ENCODE results near the gene SYNE2.

Gene SYNE2

DNA sequence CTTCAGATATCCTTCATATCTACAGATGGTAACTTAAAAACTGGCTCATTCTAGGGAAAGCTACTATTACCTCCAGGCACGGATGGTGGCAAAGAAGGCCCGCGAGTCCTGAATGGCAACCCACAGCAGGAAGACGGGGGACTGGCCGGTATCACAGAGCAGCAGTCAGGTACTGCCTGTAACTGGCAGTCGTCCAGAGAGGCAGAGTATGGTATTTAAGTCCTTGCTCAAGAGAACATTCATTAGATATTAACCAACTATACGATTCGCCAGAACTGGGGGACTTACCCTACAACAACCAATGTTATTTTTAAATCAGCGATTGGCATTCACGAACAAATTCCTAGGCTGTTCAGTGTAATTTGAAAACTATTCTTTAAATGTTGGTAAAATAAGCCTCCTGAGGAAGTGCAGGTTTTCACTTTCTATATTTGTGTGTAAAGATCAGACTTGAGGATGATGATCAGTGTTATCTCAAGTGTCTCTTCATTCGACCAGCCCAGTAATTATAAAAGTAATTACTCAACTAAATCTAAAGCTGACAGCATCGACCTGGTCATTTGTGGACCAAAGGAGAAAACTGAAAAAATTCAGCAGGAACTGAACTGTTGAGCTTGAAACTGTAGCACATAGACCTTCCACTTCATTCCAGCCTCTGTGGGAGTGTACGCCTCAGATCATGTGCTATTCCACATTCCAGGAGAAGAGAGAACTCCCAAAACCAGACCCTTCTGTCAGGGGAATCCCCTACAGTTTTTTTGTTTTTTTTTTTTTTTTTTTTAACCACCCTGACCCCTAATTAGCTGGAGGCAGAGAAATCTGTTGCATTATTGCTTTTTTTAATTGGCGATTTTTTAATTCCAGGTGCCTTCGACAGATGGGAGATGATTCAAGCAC lies 365.8 kb downstream of the SYNE2 start:
- no peak for DNase-seq (ENCODE audit: low read depth)

DNA sequence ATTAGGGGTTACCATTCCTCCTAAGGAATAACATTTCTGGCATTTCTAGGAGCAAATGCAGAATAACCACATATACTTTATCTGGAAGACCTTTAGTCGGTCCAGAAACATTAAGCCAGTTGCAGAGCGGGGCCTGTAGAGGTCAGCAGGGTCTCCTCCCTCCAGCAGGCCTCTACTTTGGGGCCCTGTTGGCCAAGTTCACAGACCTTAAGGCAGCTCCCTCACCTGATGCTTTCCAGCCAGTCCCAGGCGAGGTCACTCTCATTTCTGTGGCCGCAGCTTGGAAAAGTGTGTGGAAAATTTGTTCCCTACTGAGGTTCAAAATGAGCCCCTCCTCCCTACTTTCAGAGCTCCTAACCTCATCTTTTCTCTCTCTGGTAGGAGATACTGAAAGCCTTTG lies 367.3 kb downstream of the SYNE2 start:
- no peak for DNase-seq (ENCODE audit: low read depth)

DNA sequence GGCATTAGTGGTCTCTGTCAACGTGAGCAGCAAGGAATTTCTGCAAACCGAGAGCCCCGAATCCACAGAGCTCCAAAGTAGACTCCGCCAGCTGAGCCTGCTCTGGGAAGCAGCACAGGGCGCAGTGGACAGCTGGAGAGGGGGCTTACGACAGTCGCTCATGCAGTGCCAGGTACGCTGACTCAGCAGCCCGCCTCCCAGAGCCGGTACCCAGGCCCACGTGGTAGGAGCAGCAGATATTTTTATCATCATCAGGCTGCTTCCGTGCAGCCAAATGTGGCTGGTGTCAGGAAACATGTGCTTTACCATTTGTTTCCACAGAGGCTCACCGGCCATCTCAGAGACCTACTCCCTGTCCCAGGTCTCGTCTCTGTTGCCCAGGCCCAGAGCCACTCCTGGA lies 367.7 kb downstream of the SYNE2 start:
- DNase-seq (ENCODE audit: low read depth): no peak

DNA sequence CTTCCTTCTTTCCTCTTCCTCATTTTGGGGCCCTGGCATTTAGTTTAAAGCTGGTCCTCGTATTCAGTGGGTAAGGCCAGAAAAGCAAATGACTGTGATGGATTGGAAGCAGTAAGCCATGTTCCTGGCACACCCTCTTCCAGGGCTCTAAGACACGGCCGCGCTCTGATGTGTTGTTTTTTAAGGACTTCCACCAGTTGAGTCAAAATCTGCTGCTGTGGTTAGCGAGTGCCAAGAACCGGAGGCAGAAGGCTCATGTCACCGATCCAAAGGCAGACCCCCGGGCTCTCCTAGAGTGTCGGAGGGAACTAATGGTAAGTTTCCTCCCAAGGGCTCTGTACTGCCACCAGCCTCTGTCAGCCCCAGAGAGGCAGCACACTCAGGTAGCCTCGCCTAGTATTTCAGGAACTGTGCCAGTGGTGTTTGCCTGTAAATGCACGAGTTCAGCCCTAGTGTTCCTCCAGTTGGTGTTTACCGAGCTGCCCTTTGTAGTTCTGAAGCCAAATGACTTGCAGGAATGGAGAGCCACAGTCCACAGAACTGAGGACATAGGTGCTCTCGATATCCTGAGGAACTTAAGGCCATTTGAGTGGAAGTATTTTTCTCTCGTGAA lies 368.7 kb downstream of the SYNE2 start:
- DNase-seq (ENCODE audit: low read depth): no peak

DNA sequence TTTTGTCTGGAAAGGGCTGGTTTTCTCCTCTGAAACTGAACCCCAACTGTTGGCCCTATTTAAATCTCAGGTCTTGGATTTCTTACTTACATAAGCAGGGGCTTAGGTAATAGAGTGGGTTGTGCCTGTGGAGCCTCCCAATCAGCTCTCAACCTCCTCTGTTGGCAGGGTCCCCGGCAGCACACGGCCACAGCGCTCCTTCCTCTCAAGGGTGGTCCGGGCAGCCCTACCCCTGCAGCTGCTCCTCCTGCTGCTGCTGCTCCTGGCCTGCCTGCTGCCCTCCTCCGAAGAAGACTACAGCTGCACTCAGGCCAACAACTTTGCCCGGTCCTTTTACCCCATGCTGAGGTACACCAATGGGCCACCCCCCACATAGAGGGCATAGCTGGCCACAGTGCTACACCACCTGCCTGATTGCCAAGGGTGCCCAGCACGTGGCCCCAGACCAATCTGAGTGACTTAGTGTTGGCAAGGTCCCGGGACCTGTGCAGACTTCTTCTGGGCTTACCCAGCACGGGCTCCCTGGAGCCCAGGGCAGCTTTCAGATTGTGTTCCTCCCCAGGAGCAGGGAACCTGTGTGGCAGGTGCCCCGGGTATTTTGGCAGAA lies 372.4 kb downstream of the SYNE2 start:
- DNase-seq (ENCODE audit: low read depth): no peak

DNA sequence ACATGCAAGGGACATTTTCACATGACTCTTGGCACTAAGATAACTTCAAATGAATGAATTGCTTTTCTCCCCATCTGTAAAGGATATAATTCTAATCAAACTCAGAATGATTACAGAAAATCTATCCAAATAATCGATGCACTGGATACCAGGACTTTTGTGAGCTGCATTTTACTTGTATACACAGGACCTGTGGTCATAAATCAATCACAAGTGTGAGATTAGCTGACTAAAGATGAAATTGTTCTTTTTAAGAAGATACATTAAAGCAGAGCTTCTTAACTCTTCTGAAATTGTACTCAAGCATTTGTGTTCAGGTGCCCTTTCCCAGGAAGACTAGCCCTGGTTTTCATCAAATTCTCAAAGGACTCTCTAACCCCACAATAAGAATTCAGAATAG lies 375.1 kb downstream of the SYNE2 start:
- DNase-seq (ENCODE audit: low read depth): no peak

DNA sequence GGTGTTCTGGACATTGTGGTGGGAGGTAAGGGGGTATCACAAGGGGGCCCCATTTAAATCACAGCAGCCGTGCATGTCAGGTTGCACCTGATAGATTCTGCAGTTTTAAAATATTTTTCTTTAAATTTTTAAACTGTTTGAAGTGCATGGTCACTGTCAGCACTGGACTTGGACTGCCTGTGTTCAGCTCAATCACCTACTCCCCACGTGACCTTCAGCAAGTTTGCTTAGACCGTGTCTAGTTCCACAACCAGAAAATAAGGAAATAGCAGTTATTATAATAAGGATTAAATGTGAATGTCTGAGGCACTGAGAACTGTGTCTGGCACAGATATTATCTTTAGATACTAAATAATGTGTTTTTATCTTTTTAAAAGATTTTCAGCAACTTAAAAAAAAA lies 376.7 kb downstream of the SYNE2 start:
- no peak for DNase-seq (ENCODE audit: low read depth)

DNA sequence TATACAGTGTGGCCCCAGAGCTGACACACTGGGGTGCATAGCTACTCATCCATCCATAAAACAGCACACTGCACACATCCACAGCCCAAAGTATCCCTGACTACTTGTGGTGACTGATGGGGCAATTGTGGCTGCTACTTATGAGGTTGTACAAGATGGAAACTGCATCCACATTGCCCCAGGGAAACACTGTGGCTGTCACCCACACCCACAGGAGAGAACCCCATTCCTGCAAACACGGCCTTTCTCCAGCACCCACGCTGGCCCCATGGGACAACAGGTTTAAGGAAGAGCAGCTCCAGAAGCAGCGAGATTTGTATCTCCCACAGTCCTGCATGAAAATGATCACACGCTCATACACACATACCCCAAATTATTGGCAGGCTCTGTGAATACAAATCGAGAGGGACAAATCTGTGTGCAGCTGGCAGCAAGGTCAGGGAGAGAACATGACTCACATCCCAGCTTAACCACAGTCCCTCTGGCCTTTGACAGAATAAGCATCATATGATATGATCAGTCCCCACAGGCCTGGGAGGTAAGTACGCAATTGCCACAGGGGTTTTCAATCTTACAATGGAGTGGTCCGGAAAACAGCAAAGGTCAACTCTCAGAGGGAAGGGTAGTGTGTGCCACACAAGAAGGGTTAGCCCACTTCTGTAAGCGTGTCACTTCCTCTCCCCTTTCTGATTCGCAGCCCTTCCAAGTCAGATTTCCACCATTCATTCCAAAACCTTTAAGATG lies 379.5 kb downstream of the SYNE2 start:
- DNase-seq (ENCODE audit: low read depth): no peak

DNA sequence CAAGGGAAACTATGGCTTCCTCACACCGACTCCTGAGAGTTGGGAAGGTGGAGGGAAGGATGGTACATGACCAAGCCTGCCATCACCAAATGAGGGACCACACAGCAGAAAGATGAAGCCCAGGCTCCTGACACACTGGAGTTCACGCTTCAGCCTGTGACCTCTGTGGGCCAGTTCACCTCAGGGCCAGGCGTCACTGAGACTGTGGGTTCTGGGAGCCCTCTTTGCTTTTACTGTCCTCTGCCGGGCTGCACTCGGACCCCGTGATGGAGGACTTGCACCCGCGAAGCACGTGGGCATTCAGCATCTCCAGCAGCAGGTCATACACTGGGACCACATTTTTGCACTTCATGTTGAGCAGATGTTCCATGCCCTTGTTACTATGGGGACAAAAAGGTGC lies 380.1 kb downstream of the SYNE2 start:
- DNase-seq (ENCODE audit: low read depth): no peak

DNA sequence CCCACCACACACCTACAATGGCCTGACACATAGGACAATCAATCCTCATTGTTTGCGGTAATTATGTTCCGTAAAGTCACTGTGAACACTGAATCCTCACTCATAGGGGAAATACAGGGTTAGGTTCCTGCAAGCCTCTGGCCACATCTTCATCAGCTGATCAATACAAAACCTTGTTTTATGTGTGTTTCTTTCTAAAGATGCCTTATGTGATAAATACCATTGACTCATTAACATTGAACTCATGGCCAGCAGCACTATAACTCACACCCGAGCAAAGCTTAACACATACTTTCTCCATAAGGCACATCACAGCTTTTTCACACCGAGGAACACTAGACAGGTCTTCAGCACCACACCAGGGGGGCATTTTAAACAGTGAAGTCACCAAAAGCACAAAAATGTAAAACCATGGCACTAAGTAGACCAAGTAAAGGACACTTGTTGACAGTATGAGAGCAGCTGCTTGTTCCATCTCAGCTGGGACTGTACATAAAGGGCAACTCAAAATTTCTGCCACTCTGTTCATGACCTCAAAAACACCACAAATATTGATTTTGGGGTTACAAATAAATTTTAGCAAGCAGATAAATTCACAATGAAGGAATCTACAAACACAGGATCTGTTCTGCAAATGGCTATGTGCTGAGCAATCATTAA lies 380.9 kb downstream of the SYNE2 start:
- DNase-seq (ENCODE audit: low read depth): no peak

DNA sequence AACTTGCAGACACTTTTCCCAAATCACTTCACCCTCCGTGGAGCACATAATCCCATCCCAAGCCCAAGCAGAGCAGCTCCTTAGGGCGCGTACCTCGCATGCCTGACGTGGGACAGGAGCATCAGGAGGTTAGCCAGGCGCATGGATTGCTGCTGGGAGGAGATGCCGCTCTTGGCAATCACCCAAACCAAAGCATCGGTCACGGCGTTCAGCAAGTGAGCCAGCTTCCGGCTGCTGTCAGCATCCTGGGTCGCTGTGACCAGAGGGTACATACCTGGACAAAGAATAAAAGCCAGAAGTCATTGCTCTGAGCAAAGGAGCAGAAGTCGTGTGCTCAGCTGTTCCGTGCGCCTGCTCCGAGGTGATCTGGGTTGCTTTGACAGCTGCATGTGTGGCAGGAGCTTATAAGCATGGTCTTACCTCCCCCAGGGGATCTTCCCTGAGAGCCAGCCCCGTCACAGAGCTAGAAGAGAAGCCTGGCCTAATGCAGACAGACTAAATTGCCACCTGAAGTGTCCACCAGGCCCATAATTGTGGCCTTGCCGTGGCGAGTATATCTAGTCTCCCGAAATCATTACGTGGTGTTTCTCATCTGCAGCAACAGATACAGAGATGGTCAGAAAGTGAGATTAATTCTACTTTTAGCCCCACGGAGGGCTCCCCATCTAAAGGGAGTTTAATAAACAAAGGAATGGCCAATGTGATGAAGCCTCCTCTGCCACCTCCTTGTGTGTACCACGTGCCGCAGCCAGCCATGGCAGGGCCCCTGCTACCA lies 382.3 kb downstream of the SYNE2 start:
- no peak for DNase-seq (ENCODE audit: low read depth)

DNA sequence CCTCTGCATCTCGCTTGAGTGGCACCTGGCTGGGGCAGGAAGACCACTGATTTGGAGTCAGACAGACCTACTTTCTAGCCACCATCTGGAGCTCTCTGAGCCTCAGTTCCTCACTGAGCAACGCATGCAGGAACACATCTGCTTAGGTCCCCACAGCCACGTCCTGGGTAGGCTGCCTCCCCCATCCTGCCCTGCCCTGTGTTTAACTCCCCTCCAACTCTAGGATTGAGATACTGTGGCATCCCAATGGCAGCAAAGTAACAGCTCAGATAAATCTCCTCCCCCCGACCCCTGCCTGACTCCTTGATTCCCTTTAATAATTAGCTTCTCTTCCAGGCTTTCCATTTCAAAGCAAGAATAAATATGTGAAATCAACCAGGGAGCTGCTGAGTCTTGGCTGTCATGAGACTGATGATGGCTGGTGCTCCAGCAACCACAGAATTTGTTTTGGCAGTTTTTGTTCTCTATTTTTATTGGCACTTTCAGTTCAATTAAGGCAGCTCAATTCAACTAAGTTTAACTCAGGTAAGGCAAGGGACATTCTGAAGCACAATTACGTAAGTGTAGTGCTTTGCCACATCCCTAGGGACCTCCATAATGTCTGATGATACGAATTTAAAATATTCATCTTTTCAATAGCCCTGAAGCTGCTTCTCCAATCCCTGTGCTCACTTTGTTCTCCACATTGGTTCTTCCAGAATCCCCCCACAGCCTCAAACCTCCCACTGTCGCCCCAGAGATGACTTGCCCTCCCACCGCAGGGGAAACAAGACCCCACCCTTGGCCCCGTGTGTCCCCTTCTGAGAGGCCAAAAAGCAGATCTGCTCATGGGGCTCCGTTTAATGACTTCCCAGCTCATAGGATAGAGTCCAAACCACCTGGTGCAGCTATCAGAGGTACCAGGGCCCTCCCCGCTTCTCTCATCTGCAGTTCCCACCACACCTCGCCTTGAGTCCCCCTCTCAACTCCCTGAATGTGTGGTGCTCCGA lies 383.1 kb downstream of the SYNE2 start:
- DNase-seq (ENCODE audit: low read depth): no peak

DNA sequence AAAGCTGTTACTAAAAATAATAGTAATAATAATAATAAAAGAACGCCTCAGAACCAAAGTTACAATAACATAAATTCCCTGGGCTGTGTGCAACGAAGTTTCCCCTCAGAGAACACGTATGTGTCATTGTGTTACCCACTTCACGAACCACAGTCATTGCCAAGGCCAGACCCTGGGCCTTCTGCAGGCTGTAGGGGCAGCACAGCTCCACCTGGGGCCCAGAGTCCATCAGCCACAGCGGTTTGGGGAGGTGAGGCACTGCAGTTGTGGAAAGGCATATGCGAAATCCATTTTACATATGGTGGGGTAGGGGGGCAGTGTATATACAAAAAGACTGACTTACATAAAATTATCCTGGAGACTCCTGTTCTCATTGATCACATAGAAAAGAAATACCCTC lies 385.2 kb downstream of the SYNE2 start:
- no peak for DNase-seq (ENCODE audit: low read depth)

DNA sequence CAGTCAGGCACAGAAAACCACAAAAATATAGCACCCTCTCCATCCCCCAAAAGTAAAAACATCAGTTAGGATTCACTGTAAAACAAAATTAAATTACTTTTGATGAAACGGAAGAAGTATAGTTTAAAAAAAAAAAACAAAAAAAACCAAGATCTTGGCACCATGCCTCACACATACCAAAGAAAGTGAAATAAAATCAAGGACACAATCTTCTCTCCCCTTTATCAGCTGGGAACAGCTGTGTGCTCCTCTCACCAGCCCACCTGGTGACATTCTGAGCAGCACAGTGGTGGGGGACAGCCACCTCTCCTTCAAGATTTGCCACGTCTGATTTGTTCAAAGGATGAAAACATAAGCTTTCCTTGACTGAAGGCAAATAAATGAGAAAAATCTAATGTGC lies 385.8 kb downstream of the SYNE2 start:
- no peak for DNase-seq (ENCODE audit: low read depth)

DNA sequence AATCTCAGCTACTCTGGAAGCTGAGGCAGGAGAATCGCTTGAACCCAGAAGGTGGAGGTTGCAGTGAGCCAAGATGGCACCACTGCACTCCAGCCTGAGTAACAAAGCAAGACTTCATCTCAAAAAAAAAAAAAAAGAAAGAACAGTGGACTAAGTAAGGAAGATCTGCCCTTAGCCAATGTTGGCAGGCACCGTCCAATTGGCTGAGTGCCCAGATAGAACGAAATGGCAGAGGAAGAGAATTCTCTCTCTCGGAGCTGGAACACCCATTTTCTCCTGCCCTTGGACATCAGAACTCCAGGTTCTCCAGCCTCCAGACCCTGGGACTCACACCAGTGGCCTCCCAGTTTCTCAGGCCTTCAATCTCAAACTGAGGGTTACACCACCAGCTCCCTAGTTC lies 391.5 kb downstream of the SYNE2 start:
- DNase-seq (ENCODE audit: low read depth): no peak

DNA sequence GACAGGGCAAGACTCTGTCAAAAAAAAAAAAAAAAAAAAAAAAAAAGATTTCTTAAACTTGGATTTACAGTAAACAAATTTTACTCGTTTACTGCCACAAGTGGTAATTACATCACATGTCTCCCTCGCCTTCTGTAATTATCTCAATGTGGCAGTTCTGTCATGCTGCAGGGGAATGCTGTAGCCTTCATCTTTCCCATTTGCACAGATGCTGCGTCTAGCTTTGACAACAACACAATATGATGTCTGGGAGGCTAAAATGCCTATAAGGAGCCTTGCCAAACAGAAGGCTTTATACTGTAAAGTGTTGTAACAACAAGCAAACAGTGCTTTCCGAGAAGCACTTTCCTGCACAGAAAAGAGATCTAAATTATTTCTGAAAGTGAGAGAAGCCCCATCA lies 392.7 kb downstream of the SYNE2 start:
- DNase-seq (ENCODE audit: low read depth): no peak

DNA sequence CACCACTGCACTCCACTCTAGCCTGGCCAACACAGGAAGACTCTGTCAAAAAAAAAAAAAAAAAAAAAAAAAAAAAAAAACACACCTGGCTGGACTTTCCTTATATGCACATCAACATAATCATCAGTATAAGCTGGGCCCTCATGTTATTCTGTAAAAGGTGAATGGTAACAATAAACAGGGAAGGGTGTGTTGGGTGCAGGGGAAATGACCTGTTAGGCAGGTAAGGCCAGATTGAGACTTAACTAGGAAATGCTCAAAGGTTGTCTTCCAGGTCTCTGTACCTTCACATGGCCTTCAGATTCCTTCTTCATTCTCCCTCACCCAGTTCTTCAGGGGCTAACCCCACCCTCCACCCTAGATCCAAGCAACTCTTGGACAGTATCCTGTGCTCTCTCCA lies 393.9 kb downstream of the SYNE2 start:
- DNase-seq (ENCODE audit: low read depth): no peak

DNA sequence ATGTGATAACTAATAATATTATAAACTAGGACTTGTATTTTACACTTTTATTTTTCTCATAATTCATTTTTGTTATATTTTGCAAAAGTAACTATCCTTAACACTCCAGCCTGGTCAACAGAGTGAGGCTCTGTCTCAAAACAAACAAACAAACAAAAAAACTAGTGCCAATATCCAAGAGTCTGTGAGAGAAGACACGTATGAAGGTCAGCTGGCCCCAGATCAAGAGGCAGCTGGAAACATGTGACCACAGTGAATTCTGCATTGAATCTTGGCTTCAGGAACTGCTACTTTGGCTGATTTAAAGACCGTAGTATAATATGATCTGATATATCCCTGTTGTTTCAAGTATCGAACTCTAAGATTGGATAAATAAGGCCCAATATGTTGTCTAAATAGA lies 394.4 kb downstream of the SYNE2 start:
- no peak for DNase-seq (ENCODE audit: low read depth)

DNA sequence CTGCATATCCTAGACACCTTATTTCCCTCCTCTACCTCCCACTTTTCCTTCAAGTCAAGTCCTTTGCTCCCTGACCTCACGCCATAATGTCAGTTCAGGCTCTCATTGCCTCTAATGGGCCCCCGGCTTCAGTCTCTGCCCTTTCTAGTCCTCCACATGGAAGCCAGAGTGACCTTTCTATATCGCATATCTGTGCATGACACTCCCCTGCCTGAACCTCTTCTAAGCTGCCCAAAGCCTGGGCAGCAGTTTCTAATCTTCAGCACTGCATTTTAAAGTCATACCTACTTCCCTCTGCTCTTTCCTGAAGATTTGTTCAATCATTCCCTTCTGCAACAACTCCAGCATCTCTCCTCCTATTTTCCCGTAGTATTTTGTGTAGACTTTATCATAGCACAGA lies 395.9 kb downstream of the SYNE2 start:
- no peak for DNase-seq (ENCODE audit: low read depth)

DNA sequence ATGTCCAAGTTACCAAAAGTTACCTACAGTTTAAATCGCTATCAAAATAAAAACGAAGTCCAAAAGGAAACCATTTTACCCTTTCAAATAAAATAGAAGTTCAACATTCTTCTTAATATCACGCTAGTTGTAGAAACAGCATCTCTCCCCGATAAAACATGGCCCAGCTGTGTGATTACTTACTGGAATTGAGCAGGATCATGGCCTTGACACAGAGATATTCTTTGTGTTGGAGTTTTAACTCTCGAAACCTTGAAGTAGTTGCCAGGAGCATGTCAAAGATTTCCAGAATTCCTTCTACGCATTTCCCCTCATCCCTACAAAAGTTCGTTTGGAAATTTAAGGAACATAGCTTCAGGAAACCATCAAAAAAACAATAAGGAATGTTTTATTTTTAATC lies 396.6 kb downstream of the SYNE2 start:
- no peak for DNase-seq (ENCODE audit: low read depth)
